ENCODE results near the gene SHISA5.

- TF ChIP-seq CTCF (IDR thresholded peaks at IDR 0.05; ENCODE audit: poor library complexity) (no peak), EZH2 (IDR thresholded peaks at IDR 0.05; ENCODE audit: borderline replicate concordance) (no peak), EZH2phosphoT487 (IDR thresholded peaks at IDR 0.05; ENCODE audit: low read depth, severe bottlenecking, unreplicated experiment) (no peak)
These were observed 68.8 kb downstream of the SHISA5 start for GRCh38 chr3:48435223-48435595.
